Karpas-422 (cell line): Measurements from ENCODE around the gene PAXIP1. TPM values are rescaled to one million over a fixed set of nuclear protein-coding genes. Genes with fewer than 3 reads are reported as not detected.

Source experiments
- DNase-seq: peaks from one replicate; pipeline ENCODE4 v3.0.0-alpha.2; 2015
- H2AFZ ChIP-seq: fragments of 200-600 bp; sonication (generic); 2 replicates; pipeline ENCODE4 v1.6.1; 2014; ENCODE audit warnings: antibody characterized with exemption, low read length, mixed read lengths
- H3K27ac ChIP-seq: fragments of 200-600 bp; sonication (generic); 2 replicates; pipeline ENCODE4 v1.5.1; 2014; ENCODE audit warnings: mild to moderate bottlenecking, low read length, moderate library complexity
- H3K27me3 ChIP-seq: fragments of 200-600 bp; sonication (generic); 2 replicates; pipeline ENCODE4 v1.6.1; 2014; ENCODE audit warnings: low read length, mixed read lengths
- H3K36me3 ChIP-seq: fragments of 200-600 bp; sonication (generic); 2 replicates; pipeline ENCODE4 v1.6.1; 2014; ENCODE audit warnings: low read length, mixed read lengths; ENCODE audit not compliant: insufficient read depth
- H3K4me1 ChIP-seq: fragments of 200-600 bp; sonication (generic); 2 replicates; pipeline ENCODE4 v1.6.1; 2014; ENCODE audit warnings: mild to moderate bottlenecking, low read length, mixed read lengths
- H3K4me2 ChIP-seq: fragments of 200-600 bp; sonication (generic); 2 replicates; pipeline ENCODE4 v1.6.1; 2014; ENCODE audit warnings: low read length, low read depth, mild to moderate bottlenecking; ENCODE audit not compliant: poor library complexity, severe bottlenecking
- H3K4me3 ChIP-seq: fragments of 200-600 bp; sonication (generic); 2 replicates; pipeline ENCODE4 v1.5.1; 2014; ENCODE audit warnings: mild to moderate bottlenecking, antibody characterized with exemption, low read length, mixed read lengths
- H3K79me2 ChIP-seq: fragments of 200-600 bp; sonication (generic); 2 replicates; pipeline ENCODE4 v1.6.1; 2014; ENCODE audit warnings: mild to moderate bottlenecking, low read length, mixed read lengths
- H3K9ac ChIP-seq: fragments of 200-600 bp; sonication (generic); 2 replicates; pipeline ENCODE4 v1.6.0; 2014; ENCODE audit warnings: low read length
- H3K9me2 ChIP-seq: fragments of 200-600 bp; sonication (generic), shearing (Covaris generic); replicated peaks from 2 replicates; pipeline ENCODE4 v1.6.0; 2014; ENCODE audit warnings: mild to moderate bottlenecking, low read length, moderate library complexity; ENCODE audit not compliant: insufficient read depth
- H3K9me3 ChIP-seq: fragments of 300-700, 200-600 bp; sonication (generic); 2 replicates; pipeline ENCODE4 v1.6.1; 2014; ENCODE audit warnings: low read length, mixed read lengths
- H4K20me1 ChIP-seq: fragments of 200-600 bp; sonication (generic); 2 replicates; pipeline ENCODE4 v1.6.1; 2014; ENCODE audit warnings: mild to moderate bottlenecking, antibody characterized with exemption, low read length, low read depth; ENCODE audit not compliant: insufficient read depth
- total RNA-seq: library from RNA; depleted of rRNA; stranded (reverse); fragments of >200 nt; shearing (Covaris generic); gene quantifications from 2 replicates; pipeline ENCODE4 v1.2.3, GENCODE V29; 2014; ENCODE audit warnings: low replicate concordance

The PAXIP1 gene
- total RNA-seq, 1 experiment from 2014 or later = 23.2 TPM

DNA sequence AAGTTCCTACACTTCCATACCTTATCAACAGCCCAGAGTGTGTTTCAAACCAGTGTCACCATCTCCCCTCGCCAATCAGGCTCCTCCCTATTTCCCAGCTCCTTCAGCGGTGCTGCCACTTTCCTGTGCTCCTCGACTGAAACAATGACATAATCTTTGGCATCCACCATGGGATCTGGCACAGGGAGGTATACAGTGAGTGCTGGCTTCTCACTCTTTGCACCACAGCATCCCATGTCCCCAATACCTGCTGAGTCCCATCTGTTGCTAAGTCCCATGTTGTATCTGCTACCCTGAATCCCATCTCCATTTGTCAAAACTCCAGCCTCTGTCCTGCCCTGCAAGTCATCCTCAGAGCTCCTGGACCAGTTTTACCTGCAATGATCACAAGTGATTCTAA is 15.4 kb downstream of the PAXIP1 start:
- no peak overlapping the region for H3K4me3 ChIP-seq
- H3K9me2 ChIP-seq = no peaks in the 10 kb centered on the region
- peaks cover 79% of the 10 kb centered on the region for H3K79me2 ChIP-seq
- no peak overlapping the region for H2AFZ ChIP-seq
- no peak for DNase-seq
- no peaks in the 10 kb centered on the region for H3K9me3 ChIP-seq
- no peak overlapping the region for H3K9ac ChIP-seq
- H3K36me3 ChIP-seq = peaks cover 35% of the 10 kb centered on the region
- H4K20me1 ChIP-seq = no peaks in the 10 kb centered on the region
- no peak overlapping the region for H3K27ac ChIP-seq
- H3K4me1 ChIP-seq = no peaks in the 10 kb centered on the region
- no peak overlapping the region for H3K4me2 ChIP-seq
- H3K27me3 ChIP-seq = no peaks in the 10 kb centered on the region

DNA sequence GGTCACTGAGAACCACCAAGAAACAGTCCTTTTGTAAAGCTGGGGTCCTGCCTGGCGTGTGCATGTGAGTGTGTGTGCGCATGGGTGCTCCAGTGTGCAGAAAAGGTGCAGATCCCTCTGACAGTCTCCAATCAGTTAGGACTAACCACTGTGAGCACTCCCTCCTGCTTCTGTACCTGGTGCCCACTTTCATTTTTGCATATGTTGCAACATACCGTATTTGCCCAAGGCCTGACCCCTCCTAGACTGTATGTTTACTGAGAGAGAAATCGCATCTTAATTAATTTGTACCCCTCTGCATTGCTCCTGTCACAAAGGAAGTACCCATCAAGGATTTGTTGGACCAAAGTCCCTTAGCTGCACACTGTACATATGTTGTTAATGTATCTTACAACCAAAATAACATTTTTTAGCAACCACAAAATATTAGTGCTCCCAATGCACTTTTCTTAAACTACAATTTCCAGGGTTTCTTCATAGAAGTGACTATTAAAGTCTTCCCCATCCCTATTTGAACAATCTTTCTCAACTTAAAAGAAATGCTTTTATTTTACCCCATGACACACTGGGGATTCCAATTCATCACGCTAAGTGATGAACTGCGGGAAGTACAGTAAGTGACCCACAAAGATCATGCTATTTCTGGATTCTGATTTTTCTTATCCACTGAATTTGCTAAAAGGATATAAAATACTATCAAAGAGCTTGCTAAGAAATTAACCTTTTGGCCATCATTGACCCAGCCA is 16.6 kb downstream of the PAXIP1 start:
- no peaks in the 10 kb centered on the region for H3K9me2 ChIP-seq
- H3K4me3 ChIP-seq = no peak overlapping the region
- no peak overlapping the region for H3K9ac ChIP-seq
- no peak overlapping the region for H2AFZ ChIP-seq
- DNase-seq = no peak
- H3K27ac ChIP-seq = no peak overlapping the region
- no peak overlapping the region for H3K4me2 ChIP-seq
- H4K20me1 ChIP-seq = no peaks in the 10 kb centered on the region
- H3K79me2 ChIP-seq = peaks cover 76% of the 10 kb centered on the region
- H3K9me3 ChIP-seq = no peaks in the 10 kb centered on the region
- H3K4me1 ChIP-seq = peaks cover 3% of the 10 kb centered on the region; the same call in 1 of the 2 replicates
- H3K36me3 ChIP-seq = peaks cover 33% of the 10 kb centered on the region
- no peaks in the 10 kb centered on the region for H3K27me3 ChIP-seq

GRCh38 chr7:154985230-154985629 is 17.7 kb downstream of the PAXIP1 start:
- Histone ChIP-seq H3K9me3 (no peaks in the 10 kb centered on the region), H4K20me1 (no peaks in the 10 kb centered on the region), H3K79me2 (peaks cover 74% of the 10 kb centered on the region), H3K27me3 (no peaks in the 10 kb centered on the region), H3K27ac (no peak overlapping the region), H3K4me2 (no peak overlapping the region), H3K36me3 (peaks cover 32% of the 10 kb centered on the region), H3K4me1 (peaks cover 3% of the 10 kb centered on the region; the same call in 1 of the 2 replicates), H2AFZ (no peak overlapping the region), H3K4me3 (no peak overlapping the region), H3K9ac (no peak overlapping the region), H3K9me2 (no peaks in the 10 kb centered on the region)
- no peak for DNase-seq

GRCh38 chr7:154984601-154985188 is 18.2 kb downstream of the PAXIP1 start:
- H2AFZ ChIP-seq = no peak overlapping the region
- H3K27me3 ChIP-seq = no peaks in the 10 kb centered on the region
- H3K9ac ChIP-seq = no peak overlapping the region
- H3K4me1 ChIP-seq = peaks cover 3% of the 10 kb centered on the region; the same call in 1 of the 2 replicates
- H3K9me2 ChIP-seq = no peaks in the 10 kb centered on the region
- H4K20me1 ChIP-seq = no peaks in the 10 kb centered on the region
- H3K79me2 ChIP-seq = peaks cover 74% of the 10 kb centered on the region
- H3K36me3 ChIP-seq = peaks cover 30% of the 10 kb centered on the region
- no peak overlapping the region for H3K4me2 ChIP-seq
- H3K4me3 ChIP-seq = no peak overlapping the region
- no peaks in the 10 kb centered on the region for H3K9me3 ChIP-seq
- no peak overlapping the region for H3K27ac ChIP-seq
- no peak for DNase-seq

- Histone ChIP-seq H3K36me3 (peaks cover 41% of the 10 kb centered on the region), H3K4me1 (peaks cover 19% of the 10 kb centered on the region), H3K9ac (no peak overlapping the region), H3K9me2 (no peaks in the 10 kb centered on the region), H2AFZ (no peak overlapping the region), H3K4me2 (no peak overlapping the region), H4K20me1 (no peaks in the 10 kb centered on the region), H3K9me3 (no peaks in the 10 kb centered on the region), H3K79me2 (peaks cover 78% of the 10 kb centered on the region), H3K27me3 (no peaks in the 10 kb centered on the region), H3K27ac (no peak overlapping the region), H3K4me3 (no peak overlapping the region)
- no peak for DNase-seq
These were observed 24.9 kb downstream of the PAXIP1 start for GRCh38 chr7:154978017-154978416.

- Histone ChIP-seq H3K4me3 (no peak overlapping the region), H3K27ac (no peak overlapping the region), H3K4me1 (peaks cover 19% of the 10 kb centered on the region), H2AFZ (no peak overlapping the region), H3K9me3 (no peaks in the 10 kb centered on the region), H3K9me2 (no peaks in the 10 kb centered on the region), H3K4me2 (no peak overlapping the region), H3K9ac (no peak overlapping the region), H3K36me3 (peaks cover 41% of the 10 kb centered on the region), H3K79me2 (peaks cover 83% of the 10 kb centered on the region), H4K20me1 (no peaks in the 10 kb centered on the region), H3K27me3 (no peaks in the 10 kb centered on the region)
- no peak for DNase-seq
These were observed 25.7 kb downstream of the PAXIP1 start for GRCh38 chr7:154977250-154977649.

- H3K9me3 ChIP-seq = no peaks in the 10 kb centered on the region
- H3K9me2 ChIP-seq = no peaks in the 10 kb centered on the region
- H3K9ac ChIP-seq = no peak overlapping the region
- no peaks in the 10 kb centered on the region for H4K20me1 ChIP-seq
- DNase-seq = no peak
- no peak overlapping the region for H3K4me3 ChIP-seq
- peaks cover 19% of the 10 kb centered on the region for H3K4me1 ChIP-seq
- no peak overlapping the region for H3K27ac ChIP-seq
- H3K27me3 ChIP-seq = no peaks in the 10 kb centered on the region
- no peak overlapping the region for H2AFZ ChIP-seq
- peaks cover 40% of the 10 kb centered on the region for H3K36me3 ChIP-seq
- H3K79me2 ChIP-seq = peaks cover 83% of the 10 kb centered on the region
- no peak overlapping the region for H3K4me2 ChIP-seq
These were observed 26.1 kb downstream of the PAXIP1 start for GRCh38 chr7:154976844-154977243.

- H3K4me1 ChIP-seq = peaks cover 21% of the 10 kb centered on the region
- H3K9ac ChIP-seq = no peak overlapping the region
- no peak overlapping the region for H2AFZ ChIP-seq
- H3K4me3 ChIP-seq = no peak overlapping the region
- peaks cover 84% of the 10 kb centered on the region for H3K79me2 ChIP-seq
- H3K27me3 ChIP-seq = no peaks in the 10 kb centered on the region
- H3K27ac ChIP-seq = no peak overlapping the region
- no peak overlapping the region for H3K4me2 ChIP-seq
- no peaks in the 10 kb centered on the region for H3K9me2 ChIP-seq
- H4K20me1 ChIP-seq = 0 out of 2 replicates have a peak, but pooled peaks cover 4% of the 10 kb centered on the region
- H3K9me3 ChIP-seq = no peaks in the 10 kb centered on the region
- DNase-seq = no peak
- H3K36me3 ChIP-seq = peaks cover 31% of the 10 kb centered on the region
These were observed 26.9 kb downstream of the PAXIP1 start for GRCh38 chr7:154975984-154976383.
